ENCODE results near the gene APBA1. TPM values are rescaled to one million over a fixed set of nuclear protein-coding genes. Genes with fewer than 3 reads are reported as not detected.

APBA1 gene
- total and polyA plus RNA-seq, 9 of the 15 experiments (the other 6 are each of a cell fraction or from before 2014, with no cell fraction given) = 0.01 to 0.02 TPM; not detected in 7

DNA sequence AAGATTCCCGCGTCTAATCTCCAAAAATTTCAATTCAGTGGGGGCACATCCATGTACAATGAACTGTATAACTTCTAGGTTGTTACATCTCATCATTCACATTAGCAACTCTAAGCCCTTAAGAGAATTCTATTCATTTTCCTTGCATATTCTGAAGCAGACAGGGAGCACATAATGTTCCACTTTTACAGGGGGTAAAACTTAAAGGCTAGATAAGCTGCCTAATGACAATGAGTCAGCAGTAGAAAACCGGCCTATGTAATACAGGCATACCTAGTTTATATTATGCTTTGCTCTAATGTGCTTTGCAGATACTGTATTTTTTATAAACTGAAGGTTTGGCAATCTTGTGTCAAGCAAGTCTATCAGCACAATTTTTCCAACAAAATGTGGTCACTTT is 47.2 kb upstream of the APBA1 start:
- no TSS peak for BruUV-seq (replicated peaks)
- Histone ChIP-seq H3K36me3 (ENCODE audit: control insufficient read depth, insufficient read depth, low read length) (peaks cover 54% of the 10 kb centered on the region; the same call in 2 of the 3 replicates), H3K4me1 (replicated peaks in 1 of 2; ENCODE audit: control insufficient read depth in 2 of 2, insufficient read depth in 2 of 2, low read length in 2 of 2) (peaks cover 0 to 8% of the 10 kb centered on the region in 2 experiments; a peak in 2 of 5 replicates), H3K9ac (ENCODE audit: insufficient read depth in 1 of 2, low read depth in 2 of 2, low read length in 2 of 2) (no peak overlapping the region), H3K79me2 (ENCODE audit: control insufficient read depth, insufficient read depth, low read length) (no peaks in the 10 kb centered on the region), H4K20me1 (replicated peaks; ENCODE audit: control insufficient read depth, insufficient read depth, low read length) (no peaks in the 10 kb centered on the region), H3K9me3 (replicated peaks; ENCODE audit: control insufficient read depth, insufficient read depth, low read depth, low read length) (no peaks in the 10 kb centered on the region), H3K4me3 (no peak overlapping the region), H3K9me1 (ENCODE audit: control insufficient read depth, insufficient read depth, low read length) (no peaks in the 10 kb centered on the region), H2AFZ (ENCODE audit: low read depth, low read length) (no peak overlapping the region), H3K4me2 (ENCODE audit: insufficient read depth, low read length) (no peak overlapping the region), H3K27me3 (ENCODE audit: control insufficient read depth in 2 of 2, insufficient read depth in 2 of 2, low read length in 2 of 2) (no peaks in the 10 kb centered on the region), H3K27ac (ENCODE audit: extremely low read depth, low read depth, low read length) (peak overlapping the region; percentile 22; the same call in 1 of the 3 replicates)
- intact Hi-C loops (cut with micrococcal nuclease) = no loop called here
- peak; percentile 46 for FAIRE-seq
- POLR2A ChIA-PET = interaction anchor here (2.3 kb wide), 1 partner anchor 10 kb away, joined by 7 read pairs; no protein-coding TSS in a partner anchor
- CTCF ChIA-PET (ENCODE audit: low intra/inter-chr PET ratio) = no interaction called here
- ATAC-seq = peak; percentile 70; the same call in 1 of the 3 replicates
- DNase-seq (ENCODE audit: extremely low read depth in 1 of 4, low spot score in 3 of 4) = peak in 2 of 4 experiments; percentile 11 to 18
- in situ Hi-C loops (cut with MboI) = no loop called here
- 59% methylated on average over 3 of the region's 3 CpGs for WGBS (ENCODE audit: insufficient coverage, low coverage, missing lambda C conversion rate)
- peak; percentile 79 for TF ChIP-seq NFE2 (IDR thresholded peaks at IDR 0.05; ENCODE audit: low read depth)
- TF ChIP-seq, protein P1, sequence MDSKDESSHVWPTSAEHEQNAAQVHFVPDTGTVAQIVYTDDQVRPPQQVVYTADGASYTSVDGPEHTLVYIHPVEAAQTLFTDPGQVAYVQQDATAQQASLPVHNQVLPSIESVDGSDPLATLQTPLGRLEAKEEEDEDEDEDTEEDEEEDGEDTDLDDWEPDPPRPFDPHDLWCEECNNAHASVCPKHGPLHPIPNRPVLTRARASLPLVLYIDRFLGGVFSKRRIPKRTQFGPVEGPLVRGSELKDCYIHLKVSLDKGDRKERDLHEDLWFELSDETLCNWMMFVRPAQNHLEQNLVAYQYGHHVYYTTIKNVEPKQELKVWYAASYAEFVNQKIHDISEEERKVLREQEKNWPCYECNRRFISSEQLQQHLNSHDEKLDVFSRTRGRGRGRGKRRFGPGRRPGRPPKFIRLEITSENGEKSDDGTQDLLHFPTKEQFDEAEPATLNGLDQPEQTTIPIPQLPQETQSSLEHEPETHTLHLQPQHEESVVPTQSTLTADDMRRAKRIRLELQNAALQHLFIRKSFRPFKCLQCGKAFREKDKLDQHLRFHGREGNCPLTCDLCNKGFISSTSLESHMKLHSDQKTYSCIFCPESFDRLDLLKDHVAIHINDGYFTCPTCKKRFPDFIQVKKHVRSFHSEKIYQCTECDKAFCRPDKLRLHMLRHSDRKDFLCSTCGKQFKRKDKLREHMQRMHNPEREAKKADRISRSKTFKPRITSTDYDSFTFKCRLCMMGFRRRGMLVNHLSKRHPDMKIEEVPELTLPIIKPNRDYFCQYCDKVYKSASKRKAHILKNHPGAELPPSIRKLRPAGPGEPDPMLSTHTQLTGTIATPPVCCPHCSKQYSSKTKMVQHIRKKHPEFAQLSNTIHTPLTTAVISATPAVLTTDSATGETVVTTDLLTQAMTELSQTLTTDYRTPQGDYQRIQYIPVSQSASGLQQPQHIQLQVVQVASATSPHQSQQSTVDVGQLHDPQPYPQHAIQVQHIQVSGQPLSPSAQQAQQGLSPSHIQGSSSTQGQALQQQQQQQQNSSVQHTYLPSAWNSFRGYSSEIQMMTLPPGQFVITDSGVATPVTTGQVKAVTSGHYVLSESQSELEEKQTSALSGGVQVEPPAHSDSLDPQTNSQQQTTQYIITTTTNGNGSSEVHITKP (IDR thresholded peaks at IDR 0.05; ENCODE audit: partially characterized antibody) = peak; percentile 56
- TF ChIP-seq KLF13 (tag; IDR thresholded peaks at IDR 0.05; ENCODE audit: borderline replicate concordance, low read depth) = no peak
- TF ChIP-seq MAFK (IDR thresholded peaks at IDR 0.05; ENCODE audit: low read length) = peak; percentile 13; the same call in 1 of the 2 replicates
- TF ChIP-seq, protein P2, sequence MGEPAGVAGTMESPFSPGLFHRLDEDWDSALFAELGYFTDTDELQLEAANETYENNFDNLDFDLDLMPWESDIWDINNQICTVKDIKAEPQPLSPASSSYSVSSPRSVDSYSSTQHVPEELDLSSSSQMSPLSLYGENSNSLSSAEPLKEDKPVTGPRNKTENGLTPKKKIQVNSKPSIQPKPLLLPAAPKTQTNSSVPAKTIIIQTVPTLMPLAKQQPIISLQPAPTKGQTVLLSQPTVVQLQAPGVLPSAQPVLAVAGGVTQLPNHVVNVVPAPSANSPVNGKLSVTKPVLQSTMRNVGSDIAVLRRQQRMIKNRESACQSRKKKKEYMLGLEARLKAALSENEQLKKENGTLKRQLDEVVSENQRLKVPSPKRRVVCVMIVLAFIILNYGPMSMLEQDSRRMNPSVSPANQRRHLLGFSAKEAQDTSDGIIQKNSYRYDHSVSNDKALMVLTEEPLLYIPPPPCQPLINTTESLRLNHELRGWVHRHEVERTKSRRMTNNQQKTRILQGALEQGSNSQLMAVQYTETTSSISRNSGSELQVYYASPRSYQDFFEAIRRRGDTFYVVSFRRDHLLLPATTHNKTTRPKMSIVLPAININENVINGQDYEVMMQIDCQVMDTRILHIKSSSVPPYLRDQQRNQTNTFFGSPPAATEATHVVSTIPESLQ (CRISPR knock-in tag; IDR thresholded peaks at IDR 0.05) = no peak
- no peak for TF ChIP-seq L3MBTL2 (IDR thresholded peaks at IDR 0.05)
- no peak for TF ChIP-seq NCOR1 (IDR thresholded peaks at IDR 0.05)
- TF ChIP-seq MAFG (tag; conservative IDR thresholded peaks at IDR 0.05) = peak; percentile 68
- TF ChIP-seq DPF2 (IDR thresholded peaks at IDR 0.05) = 0 out of 2 replicates have a peak, but pooled peaks have one; percentile 16
- peak; percentile 28; the same call in 1 of the 2 replicates for TF ChIP-seq ARID1B (IDR thresholded peaks at IDR 0.05)
- TF ChIP-seq SRSF7 (optimal IDR thresholded peaks at IDR 0.05; ENCODE audit: low read depth, low read length) = no peak
- TF ChIP-seq FOSL1 (tag; conservative IDR thresholded peaks at IDR 0.05) = 0 out of 2 replicates have a peak, but pooled peaks have one; percentile 15
- TF ChIP-seq C11orf30 (IDR thresholded peaks at IDR 0.05; ENCODE audit: low read depth) = peak; percentile 67
- TF ChIP-seq ZNF57 (CRISPR knock-in tag; IDR thresholded peaks at IDR 0.05) = no peak
